CD4-positive, alpha-beta memory T cell (primary cell): ENCODE data around the gene CHN2. TPM values are rescaled to one million over a fixed set of nuclear protein-coding genes. Genes with fewer than 3 reads are reported as not detected.

Experiments used
- CTCF ChIA-PET: fragments of 350-600 bp; sonication (Branson Sonifier 250); formaldehyde crosslinking; loops from one replicate; lab custom pipeline; 2021; ENCODE audit warnings: inconsistent platforms; ENCODE audit not compliant: partially characterized antibody; lab: Charles Lee
- POLR2A ChIA-PET: fragments of 350-600 bp; sonication (Branson Sonifier 250); formaldehyde crosslinking; loops from one replicate; lab custom pipeline; 2021; ENCODE audit not compliant: partially characterized antibody; lab: Charles Lee
- DNase-seq, 5 donors: peaks; one replicate each; pipeline versions ENCODE4 v3.0.0 to v3.0.0-alpha.2; 2020 to 2022; ENCODE audit warnings: mixed read lengths in 1 of 5
- H3K27ac ChIP-seq: one replicate; pipeline ENCODE4 v1.7.0; 2013; ENCODE audit warnings: low read depth, low read length
- H3K27me3 ChIP-seq: 2 replicates; pipeline ENCODE4 v1.7.0; 2013; ENCODE audit warnings: mild to moderate bottlenecking, low read length, moderate library complexity; ENCODE audit not compliant: insufficient read depth
- H3K36me3 ChIP-seq: 2 replicates; pipeline ENCODE4 v1.7.0; 2013; ENCODE audit warnings: mild to moderate bottlenecking, low read length, moderate library complexity; ENCODE audit not compliant: insufficient read depth
- H3K4me1 ChIP-seq: 2 replicates; pipeline ENCODE4 v1.7.0; 2013; ENCODE audit warnings: mild to moderate bottlenecking, low read length, moderate library complexity; ENCODE audit not compliant: insufficient read depth
- H3K4me3 ChIP-seq, 2 donors: one replicate each; pipeline ENCODE4 v1.7.0; 2013; ENCODE audit warnings: low read length in 2 of 2, mild to moderate bottlenecking in 1 of 2
- H3K9me3 ChIP-seq, 2 donors: one replicate each; pipeline ENCODE4 v1.7.0; 2013; ENCODE audit warnings: low read length in 2 of 2, control low read depth in 1 of 2; ENCODE audit not compliant: control insufficient read depth in 1 of 2
- H3K27ac Mint-ChIP-seq, 7 donors: one replicate each; pipeline ENCODE4 v1.8.0; 2020 to 2021; ENCODE audit warnings: mixed read lengths in 7 of 7, mild to moderate bottlenecking in 6 of 7, inconsistent platforms in 3 of 7, moderate library complexity in 3 of 7
- H3K27me3 Mint-ChIP-seq, 2 donors: one replicate each; pipeline ENCODE4 v1.8.0; 2020 to 2021; ENCODE audit warnings: mixed read lengths in 2 of 2
- H3K36me3 Mint-ChIP-seq, 2 donors: one replicate each; pipeline ENCODE4 v1.8.0; 2020 to 2021; ENCODE audit warnings: mixed read lengths in 2 of 2, inconsistent platforms in 1 of 2, mild to moderate bottlenecking in 1 of 2
- H3K4me1 Mint-ChIP-seq, 4 donors: one replicate each; pipeline ENCODE4 v1.8.0; 2020 to 2021; ENCODE audit warnings: mixed read lengths in 4 of 4, mild to moderate bottlenecking in 1 of 4
- H3K4me3 Mint-ChIP-seq, 8 donors: one replicate each; pipeline ENCODE4 v1.8.0; 2020 to 2021; ENCODE audit warnings: mixed read lengths in 8 of 8, mild to moderate bottlenecking in 7 of 8, moderate library complexity in 6 of 8, inconsistent platforms in 3 of 8
- H3K9me3 Mint-ChIP-seq, 8 donors: one replicate each; pipeline ENCODE4 v1.8.0; 2020 to 2021; ENCODE audit warnings: mixed read lengths in 8 of 8, mild to moderate bottlenecking in 5 of 8, inconsistent platforms in 3 of 8, moderate library complexity in 1 of 8
- intact Hi-C: fragments of 100-400 bp; cut with micrococcal nuclease; formaldehyde crosslinking; loops from one replicate; pipeline ENCODE4 v1.15.1; 2023
- polyA plus RNA-seq, 2 donors: library from polyadenylated mRNA; unstranded; fragments of 300-500 nt; fragmentation: Illumina TruSeq; gene quantifications; one replicate each; pipeline ENCODE4 v1.2.3, GENCODE V29; 2021
- total RNA-seq, 2 experiments: library from RNA; stranded (reverse); gene quantifications; one replicate each; pipeline ENCODE4 v1.2.3, GENCODE V29; 2021

CHN2 gene
- total and polyA plus RNA-seq, 4 experiments from 2014 or later: 1.8 to 7.6 (median 3.5) TPM

GRCh38 chr7:29275018-29275318 is 80.4 kb downstream of the CHN2 start:
- intact Hi-C loops: no loop called here
- Histone ChIP-seq H3K4me3 (no peak overlapping the region), H3K9me3 (no peaks in the 10 kb centered on the region), H3K27ac (no peak overlapping the region), H3K27me3 (no peaks in the 10 kb centered on the region), H3K4me1 (peaks cover 19% of the 10 kb centered on the region), H3K36me3 (no peaks in the 10 kb centered on the region)
- no peaks in the 10 kb centered on the region for H3K27me3 Mint-ChIP-seq
- no peak for DNase-seq
- POLR2A ChIA-PET: no interaction called here
- no peak overlapping the region for H3K4me3 Mint-ChIP-seq
- peaks cover 0 to 4% (median 0%) of the 10 kb centered on the region in 8 donors for H3K9me3 Mint-ChIP-seq
- H3K27ac Mint-ChIP-seq: no peak overlapping the region
- peaks cover 15 to 31% (median 23%) of the 10 kb centered on the region in 4 donors for H3K4me1 Mint-ChIP-seq
- no peaks in the 10 kb centered on the region for H3K36me3 Mint-ChIP-seq
- CTCF ChIA-PET: interaction anchor here (1.0 kb wide), 1 partner anchor 10 kb away, joined by 3 read pairs; no protein-coding TSS in a partner anchor

GRCh38 chr7:29275493-29275892 is 80.9 kb downstream of the CHN2 start:
- ChIA-PET CTCF (no interaction called here), POLR2A (no interaction called here)
- peak overlapping the region in 4 of 8 donors; percentile 18 to 52 (median 34) for H3K4me3 Mint-ChIP-seq
- no peaks in the 10 kb centered on the region for H3K27me3 ChIP-seq
- no peaks in the 10 kb centered on the region for H3K27me3 Mint-ChIP-seq
- DNase-seq: no peak
- peaks cover 19% of the 10 kb centered on the region for H3K4me1 ChIP-seq
- no peak overlapping the region for H3K27ac ChIP-seq
- H3K27ac Mint-ChIP-seq: no peak overlapping the region
- H3K9me3 Mint-ChIP-seq: peaks cover 0 to 4% (median 0%) of the 10 kb centered on the region in 8 donors
- intact Hi-C loops: no loop called here
- peaks cover 15 to 31% (median 23%) of the 10 kb centered on the region in 4 donors for H3K4me1 Mint-ChIP-seq
- no peak overlapping the region for H3K4me3 ChIP-seq
- H3K36me3 Mint-ChIP-seq: no peaks in the 10 kb centered on the region
- H3K36me3 ChIP-seq: no peaks in the 10 kb centered on the region
- H3K9me3 ChIP-seq: no peaks in the 10 kb centered on the region

- no peaks in the 10 kb centered on the region for H3K36me3 Mint-ChIP-seq
- POLR2A ChIA-PET: no interaction called here
Measured at GRCh38 chr7:29276199-29276598, 81.6 kb downstream of the CHN2 start.

GRCh38 chr7:29276806-29277205 is 82.2 kb downstream of the CHN2 start:
- H3K4me3 Mint-ChIP-seq: no peak overlapping the region
- intact Hi-C loops: no loop called here
- peaks cover 12% of the 10 kb centered on the region for H3K4me1 ChIP-seq
- H3K4me3 ChIP-seq: no peak overlapping the region
- no peaks in the 10 kb centered on the region for H3K27me3 Mint-ChIP-seq
- H3K36me3 ChIP-seq: no peaks in the 10 kb centered on the region
- ChIA-PET CTCF (no interaction called here), POLR2A (no interaction called here)
- no peak overlapping the region for H3K27ac ChIP-seq
- no peaks in the 10 kb centered on the region for H3K36me3 Mint-ChIP-seq
- peak overlapping the region in 1 of 7 donors; percentile 20 for H3K27ac Mint-ChIP-seq
- no peaks in the 10 kb centered on the region for H3K9me3 ChIP-seq
- no peak for DNase-seq
- H3K27me3 ChIP-seq: no peaks in the 10 kb centered on the region
- H3K9me3 Mint-ChIP-seq: peaks cover 0 to 4% (median 0%) of the 10 kb centered on the region in 8 donors
- H3K4me1 Mint-ChIP-seq: peaks cover 7 to 19% (median 12%) of the 10 kb centered on the region in 4 donors

More at GRCh38 chr7:29276199-29276598, 81.6 kb downstream of the CHN2 start:
- H3K4me3 ChIP-seq: no peak overlapping the region
- peak overlapping the region in 1 of 7 donors; percentile 44 for H3K27ac Mint-ChIP-seq
- intact Hi-C loops: no loop called here
- H3K4me3 Mint-ChIP-seq: no peak overlapping the region
- no peaks in the 10 kb centered on the region for H3K27me3 ChIP-seq
- no peak overlapping the region for H3K27ac ChIP-seq
- no peaks in the 10 kb centered on the region for H3K9me3 ChIP-seq
- H3K4me1 Mint-ChIP-seq: peaks cover 10 to 24% (median 16%) of the 10 kb centered on the region in 4 donors
- DNase-seq: no peak
- no peaks in the 10 kb centered on the region for H3K27me3 Mint-ChIP-seq
- H3K4me1 ChIP-seq: peaks cover 16% of the 10 kb centered on the region
- H3K36me3 ChIP-seq: no peaks in the 10 kb centered on the region
- CTCF ChIA-PET: no interaction called here
- H3K9me3 Mint-ChIP-seq: peaks cover 0 to 4% (median 0%) of the 10 kb centered on the region in 8 donors

GRCh38 chr7:29277436-29278215 is 83.1 kb downstream of the CHN2 start:
- Histone ChIP-seq H3K9me3 (no peaks in the 10 kb centered on the region), H3K36me3 (no peaks in the 10 kb centered on the region), H3K27ac (no peak overlapping the region), H3K27me3 (no peaks in the 10 kb centered on the region), H3K4me3 (no peak overlapping the region), H3K4me1 (peaks cover 12% of the 10 kb centered on the region)
- CTCF ChIA-PET: no interaction called here
- Mint-ChIP-seq H3K36me3 (no peaks in the 10 kb centered on the region), H3K9me3 (peaks cover 0 to 4% (median 0%) of the 10 kb centered on the region in 8 donors), H3K4me3 (peak overlapping the region in 1 of 8 donors; percentile 3), H3K4me1 (peaks cover 6 to 19% (median 12%) of the 10 kb centered on the region in 4 donors), H3K27me3 (no peaks in the 10 kb centered on the region), H3K27ac (no peak overlapping the region)
- no peak for DNase-seq
- intact Hi-C loops: no loop called here
- POLR2A ChIA-PET: no interaction called here

GRCh38 chr7:29278337-29279069 is 83.9 kb downstream of the CHN2 start:
- H3K4me3 Mint-ChIP-seq: no peak overlapping the region
- ChIA-PET POLR2A (no interaction called here), CTCF (no interaction called here)
- no peaks in the 10 kb centered on the region for H3K36me3 Mint-ChIP-seq
- no peak overlapping the region for H3K27ac Mint-ChIP-seq
- H3K36me3 ChIP-seq: no peaks in the 10 kb centered on the region
- no peak overlapping the region for H3K4me3 ChIP-seq
- no peak overlapping the region for H3K27ac ChIP-seq
- intact Hi-C loops: no loop called here
- H3K4me1 ChIP-seq: peaks cover 12% of the 10 kb centered on the region
- H3K27me3 Mint-ChIP-seq: no peaks in the 10 kb centered on the region
- peaks cover 0 to 4% (median 0%) of the 10 kb centered on the region in 8 donors for H3K9me3 Mint-ChIP-seq
- H3K27me3 ChIP-seq: no peaks in the 10 kb centered on the region
- no peak for DNase-seq
- H3K4me1 Mint-ChIP-seq: peaks cover 6 to 19% (median 12%) of the 10 kb centered on the region in 4 donors
- H3K9me3 ChIP-seq: no peaks in the 10 kb centered on the region

GRCh38 chr7:29281782-29282541 is 87.4 kb downstream of the CHN2 start:
- H3K4me1 Mint-ChIP-seq: peaks cover 6 to 18% (median 10%) of the 10 kb centered on the region in 4 donors
- ChIA-PET CTCF (no interaction called here), POLR2A (no interaction called here)
- intact Hi-C loops: no loop called here
- H3K36me3 ChIP-seq: no peaks in the 10 kb centered on the region
- H3K4me3 ChIP-seq: no peak overlapping the region
- H3K27me3 ChIP-seq: no peaks in the 10 kb centered on the region
- peaks cover 0 to 4% (median 0%) of the 10 kb centered on the region in 8 donors for H3K9me3 Mint-ChIP-seq
- H3K4me1 ChIP-seq: peaks cover 12% of the 10 kb centered on the region
- no peaks in the 10 kb centered on the region for H3K9me3 ChIP-seq
- no peak for DNase-seq
- no peak overlapping the region for H3K27ac ChIP-seq
- no peaks in the 10 kb centered on the region for H3K36me3 Mint-ChIP-seq
- no peak overlapping the region for H3K27ac Mint-ChIP-seq
- H3K4me3 Mint-ChIP-seq: no peak overlapping the region
- no peaks in the 10 kb centered on the region for H3K27me3 Mint-ChIP-seq
